K562 (cell line): ENCODE measurements around the gene SDCCAG8. TPM values are rescaled to one million over a fixed set of nuclear protein-coding genes. Genes with fewer than 3 reads are reported as not detected.

Experiments
- BRCA1 ChIP-seq, 2 experiments: fragments of 450-650 bp in 1 of 2; sonication (generic) in 1 of 2; formaldehyde crosslinking in 1 of 2; IDR thresholded peaks; 2 replicates each; pipeline versions ENCODE4 v1.5.0 to v1.6.1; 2017 to 2020; ENCODE audit warnings: mild to moderate bottlenecking in 1 of 2, missing genetic modification reagents in 1 of 2
- CC2D1A ChIP-seq: fragments of 450-650 bp; IDR thresholded peaks from 2 replicates; pipeline ENCODE4 v1.6.1; 2017; ENCODE audit warnings: mild to moderate bottlenecking
- CCNT2 ChIP-seq: IDR thresholded peaks from 2 replicates; pipeline ENCODE4 v1.6.1; 2011; ENCODE audit warnings: borderline replicate concordance, low read depth, mild to moderate bottlenecking, moderate library complexity, mixed read lengths, low read length; ENCODE audit not compliant: insufficient read length; ENCODE audit errors: extremely low read depth
- FOSL1 ChIP-seq: fragments of 200-800 bp; sonication (Bioruptor generic); conservative IDR thresholded peaks from 2 replicates; pipeline ENCODE4 v1.6.1; 2016; ENCODE audit warnings: missing genetic modification characterization, missing compliant biosample characterization
- GTF2A2 ChIP-seq: IDR thresholded peaks from 2 replicates; pipeline ENCODE4 v1.6.1; 2016; ENCODE audit warnings: mild to moderate bottlenecking, missing genetic modification characterization, missing compliant biosample characterization
- KLF10 ChIP-seq: fragments of 250-450 bp; sonication (Bioruptor Pico); IDR thresholded peaks from 2 replicates; pipeline ENCODE4 v1.6.1; 2021; ENCODE audit warnings: matching md5 sums
- MECOM ChIP-seq: fragments of 250-450 bp; sonication (Bioruptor Pico); IDR thresholded peaks from 2 replicates; pipeline ENCODE4 v1.8.0; 2022; ENCODE audit warnings: inconsistent platforms
- NCOR1 ChIP-seq: fragments of 450-650 bp; IDR thresholded peaks from 2 replicates; pipeline ENCODE4 v1.6.1; 2016; ENCODE audit warnings: mild to moderate bottlenecking, moderate library complexity
- NFRKB ChIP-seq: fragments of 450-650 bp; IDR thresholded peaks from 2 replicates; pipeline ENCODE4 v1.6.1; 2016; ENCODE audit warnings: low read depth
- POLR2AphosphoS5 ChIP-seq: IDR thresholded peaks from 2 replicates; pipeline ENCODE4 v1.6.1; 2011; ENCODE audit warnings: mild to moderate bottlenecking, low read depth, low read length, moderate library complexity; ENCODE audit not compliant: control insufficient read depth, insufficient read depth
- POLR3G ChIP-seq: IDR thresholded peaks from 2 replicates; pipeline ENCODE4 v1.6.1; 2011; ENCODE audit not compliant: insufficient read length, insufficient replicate concordance; ENCODE audit errors: extremely low read depth
- RAD21 ChIP-seq, 2 experiments: fragments of 250-450 bp in 1 of 2; fragments of 450-650 bp in 1 of 2; sonication (Bioruptor Pico) in 1 of 2; formaldehyde crosslinking in 1 of 2; IDR thresholded peaks in 1 of 2; conservative IDR thresholded peaks in 1 of 2; 2 replicates each; pipeline versions ENCODE4 v1.4.0 to v1.8.0; 2020 to 2022; ENCODE audit warnings: mild to moderate bottlenecking in 2 of 2, moderate library complexity in 1 of 2
- RUNX1 ChIP-seq: sonication (generic); IDR thresholded peaks from 2 replicates; pipeline ENCODE4 v1.6.1; 2016; ENCODE audit warnings: antibody characterized with exemption, low read depth
- SMARCB1 ChIP-seq: IDR thresholded peaks from 2 replicates; pipeline ENCODE4 v1.6.1; 2011; ENCODE audit warnings: improper control_type of control experiment, low read depth; ENCODE audit not compliant: insufficient read length
- ZFPM2 ChIP-seq: fragments of 250-450 bp; sonication (Bioruptor Pico); IDR thresholded peaks from 2 replicates; pipeline ENCODE4 v1.5.1; 2022; ENCODE audit warnings: mild to moderate bottlenecking
- ZNF507 ChIP-seq: conservative IDR thresholded peaks from 2 replicates; pipeline ENCODE4 v1.6.1; 2017; ENCODE audit warnings: missing genetic modification characterization, missing compliant biosample characterization
- ZNF76 ChIP-seq: fragments of 250-450 bp; sonication (Bioruptor Pico); IDR thresholded peaks from 2 replicates; pipeline ENCODE4 v1.4.0; 2020; ENCODE audit warnings: mild to moderate bottlenecking, moderate library complexity, borderline replicate concordance
- polyA plus RNA-seq, 8 experiments: library from polyadenylated mRNA; depleted of rRNA in 4 of 8; stranded (reverse) in 5 of 8; unstranded in 3 of 8; fragments of >200 nt; fragmentation: Nextera tagmentation in 2 of 8; fragmentation: Illumina TruSeq in 1 of 8; extraction: Ambion mirVana in 2 of 8; extraction: Trizol in 1 of 8; gene quantifications; 2 replicates each; pipeline versions ENCODE4 v1.2.1 to v1.2.3, GENCODE V29; 2011 to 2014; ENCODE audit warnings: inconsistent platforms in 1 of 8, missing spikeins in 1 of 8
- total RNA-seq, 7 experiments: library from RNA; depleted of rRNA in 6 of 7; stranded (reverse); fragments of >200 nt in 6 of 7; fragmentation: Illumina TruSeq in 2 of 7; extraction: Trizol in 2 of 7; gene quantifications; 2 replicates each; pipeline versions ENCODE4 v1.2.1 to v1.2.3, GENCODE V29; 2011 to 2021; ENCODE audit warnings: low replicate concordance in 1 of 7
- TF ChIP-seq, protein P1 (sequence below): sonication (generic); formaldehyde crosslinking; IDR thresholded peaks from 2 replicates; pipeline ENCODE4 v1.8.1; 2023; ENCODE audit warnings: mild to moderate bottlenecking, missing genetic modification reagents
- TF ChIP-seq, protein P2 (sequence below): fragments of 450-650 bp; conservative IDR thresholded peaks from 2 replicates; pipeline ENCODE4 v1.6.1; 2016; ENCODE audit warnings: missing genetic modification characterization, low read depth, mild to moderate bottlenecking, control low read depth, missing compliant biosample characterization
- TF ChIP-seq, protein P3 (sequence below): sonication (generic); formaldehyde crosslinking; IDR thresholded peaks from 2 replicates; pipeline ENCODE4 v1.8.0; 2023; ENCODE audit warnings: missing genetic modification reagents, mild to moderate bottlenecking, borderline replicate concordance

SDCCAG8 gene
- total and polyA plus RNA-seq, 9 of the 15 experiments (the other 6 are each of a cell fraction or from before 2014, with no cell fraction given) = 17.9 to 36.7 (median 25.4) TPM

DNA sequence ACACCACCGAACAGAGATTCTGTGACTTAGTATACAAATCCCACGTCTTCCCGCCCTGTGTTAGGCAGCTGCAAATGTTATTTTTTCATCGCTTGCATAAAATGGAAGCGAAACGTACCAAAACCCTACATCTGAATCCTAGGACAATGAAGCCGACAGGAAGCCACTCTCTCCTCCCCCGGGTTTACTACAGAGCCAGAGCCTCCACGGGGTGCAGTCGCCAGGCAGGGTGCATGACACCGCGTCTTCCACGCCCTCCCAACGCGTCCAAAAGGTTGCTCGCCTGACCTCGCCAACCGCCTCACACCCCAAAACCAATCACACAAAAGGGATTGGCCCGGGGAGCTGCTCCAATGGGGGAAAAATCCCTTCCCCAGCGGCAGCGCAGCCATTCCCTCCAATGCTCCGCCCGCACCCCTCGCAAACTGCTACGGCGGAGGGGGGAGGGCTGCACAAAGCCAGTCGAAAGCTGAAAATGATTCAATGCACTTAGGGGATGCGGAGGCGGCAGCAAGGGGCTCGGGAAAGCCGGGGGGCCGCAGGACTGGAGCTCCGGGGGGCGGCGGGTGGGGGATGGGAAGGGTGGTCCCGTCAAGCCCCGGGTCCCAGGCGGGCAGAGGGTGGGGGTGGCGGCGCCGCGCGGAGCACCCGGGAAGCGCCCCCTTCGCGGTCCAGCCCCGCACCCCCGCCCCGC lies 1.5 kb upstream of the SDCCAG8 start (continued):
- TF ChIP-seq CCNT2 (no peak), KLF10 (CRISPR knock-in tag) (no peak), ZNF507 (tag) (no peak), ZFPM2 (no peak), CC2D1A (0 out of 2 replicates have a peak, but pooled peaks have one; percentile 15), FOSL1 (tag) (no peak), GTF2A2 (tag) (no peak), SMARCB1 (no peak), NCOR1 (peak; percentile 27; the same call in 1 of the 2 replicates), RAD21 (CRISPR knock-in tag; conservative IDR thresholded peaks at IDR 0.05 in 1 of 2, IDR thresholded peaks at IDR 0.05 in 1 of 2) (0 out of 4 replicates have a peak, but pooled peaks of 1 of the 2 experiments have one; percentile 3), POLR3G (no peak), BRCA1 (IDR thresholded peaks at IDR 0.05) (no peak), BRCA1 (CRISPR knock-in tag; IDR thresholded peaks at IDR 0.05) (no peak), POLR2AphosphoS5 (peak; percentile 74), ZNF76 (CRISPR knock-in tag) (no peak), NFRKB (peak; percentile 74; the same call in 1 of the 2 replicates), RUNX1 (no peak), MECOM (CRISPR knock-in tag) (no peak)
- TF ChIP-seq, protein P1, sequence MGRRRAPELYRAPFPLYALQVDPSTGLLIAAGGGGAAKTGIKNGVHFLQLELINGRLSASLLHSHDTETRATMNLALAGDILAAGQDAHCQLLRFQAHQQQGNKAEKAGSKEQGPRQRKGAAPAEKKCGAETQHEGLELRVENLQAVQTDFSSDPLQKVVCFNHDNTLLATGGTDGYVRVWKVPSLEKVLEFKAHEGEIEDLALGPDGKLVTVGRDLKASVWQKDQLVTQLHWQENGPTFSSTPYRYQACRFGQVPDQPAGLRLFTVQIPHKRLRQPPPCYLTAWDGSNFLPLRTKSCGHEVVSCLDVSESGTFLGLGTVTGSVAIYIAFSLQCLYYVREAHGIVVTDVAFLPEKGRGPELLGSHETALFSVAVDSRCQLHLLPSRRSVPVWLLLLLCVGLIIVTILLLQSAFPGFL = no peak
- TF ChIP-seq, protein P2, sequence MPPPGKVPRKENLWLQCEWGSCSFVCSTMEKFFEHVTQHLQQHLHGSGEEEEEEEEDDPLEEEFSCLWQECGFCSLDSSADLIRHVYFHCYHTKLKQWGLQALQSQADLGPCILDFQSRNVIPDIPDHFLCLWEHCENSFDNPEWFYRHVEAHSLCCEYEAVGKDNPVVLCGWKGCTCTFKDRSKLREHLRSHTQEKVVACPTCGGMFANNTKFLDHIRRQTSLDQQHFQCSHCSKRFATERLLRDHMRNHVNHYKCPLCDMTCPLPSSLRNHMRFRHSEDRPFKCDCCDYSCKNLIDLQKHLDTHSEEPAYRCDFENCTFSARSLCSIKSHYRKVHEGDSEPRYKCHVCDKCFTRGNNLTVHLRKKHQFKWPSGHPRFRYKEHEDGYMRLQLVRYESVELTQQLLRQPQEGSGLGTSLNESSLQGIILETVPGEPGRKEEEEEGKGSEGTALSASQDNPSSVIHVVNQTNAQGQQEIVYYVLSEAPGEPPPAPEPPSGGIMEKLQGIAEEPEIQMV (tag) = no peak
- TF ChIP-seq, protein P3, sequence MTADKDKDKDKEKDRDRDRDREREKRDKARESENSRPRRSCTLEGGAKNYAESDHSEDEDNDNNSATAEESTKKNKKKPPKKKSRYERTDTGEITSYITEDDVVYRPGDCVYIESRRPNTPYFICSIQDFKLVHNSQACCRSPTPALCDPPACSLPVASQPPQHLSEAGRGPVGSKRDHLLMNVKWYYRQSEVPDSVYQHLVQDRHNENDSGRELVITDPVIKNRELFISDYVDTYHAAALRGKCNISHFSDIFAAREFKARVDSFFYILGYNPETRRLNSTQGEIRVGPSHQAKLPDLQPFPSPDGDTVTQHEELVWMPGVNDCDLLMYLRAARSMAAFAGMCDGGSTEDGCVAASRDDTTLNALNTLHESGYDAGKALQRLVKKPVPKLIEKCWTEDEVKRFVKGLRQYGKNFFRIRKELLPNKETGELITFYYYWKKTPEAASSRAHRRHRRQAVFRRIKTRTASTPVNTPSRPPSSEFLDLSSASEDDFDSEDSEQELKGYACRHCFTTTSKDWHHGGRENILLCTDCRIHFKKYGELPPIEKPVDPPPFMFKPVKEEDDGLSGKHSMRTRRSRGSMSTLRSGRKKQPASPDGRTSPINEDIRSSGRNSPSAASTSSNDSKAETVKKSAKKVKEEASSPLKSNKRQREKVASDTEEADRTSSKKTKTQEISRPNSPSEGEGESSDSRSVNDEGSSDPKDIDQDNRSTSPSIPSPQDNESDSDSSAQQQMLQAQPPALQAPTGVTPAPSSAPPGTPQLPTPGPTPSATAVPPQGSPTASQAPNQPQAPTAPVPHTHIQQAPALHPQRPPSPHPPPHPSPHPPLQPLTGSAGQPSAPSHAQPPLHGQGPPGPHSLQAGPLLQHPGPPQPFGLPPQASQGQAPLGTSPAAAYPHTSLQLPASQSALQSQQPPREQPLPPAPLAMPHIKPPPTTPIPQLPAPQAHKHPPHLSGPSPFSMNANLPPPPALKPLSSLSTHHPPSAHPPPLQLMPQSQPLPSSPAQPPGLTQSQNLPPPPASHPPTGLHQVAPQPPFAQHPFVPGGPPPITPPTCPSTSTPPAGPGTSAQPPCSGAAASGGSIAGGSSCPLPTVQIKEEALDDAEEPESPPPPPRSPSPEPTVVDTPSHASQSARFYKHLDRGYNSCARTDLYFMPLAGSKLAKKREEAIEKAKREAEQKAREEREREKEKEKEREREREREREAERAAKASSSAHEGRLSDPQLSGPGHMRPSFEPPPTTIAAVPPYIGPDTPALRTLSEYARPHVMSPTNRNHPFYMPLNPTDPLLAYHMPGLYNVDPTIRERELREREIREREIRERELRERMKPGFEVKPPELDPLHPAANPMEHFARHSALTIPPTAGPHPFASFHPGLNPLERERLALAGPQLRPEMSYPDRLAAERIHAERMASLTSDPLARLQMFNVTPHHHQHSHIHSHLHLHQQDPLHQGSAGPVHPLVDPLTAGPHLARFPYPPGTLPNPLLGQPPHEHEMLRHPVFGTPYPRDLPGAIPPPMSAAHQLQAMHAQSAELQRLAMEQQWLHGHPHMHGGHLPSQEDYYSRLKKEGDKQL (CRISPR knock-in tag) = no peak
